Measurements from ENCODE around the gene LARGE1. TPM values are rescaled to one million over a fixed set of nuclear protein-coding genes. Genes with fewer than 3 reads are reported as not detected.

The LARGE1 gene
- total and polyA plus RNA-seq, 2 experiments from 2014 or later = 21.2 to 23.6 TPM

- DNase-seq (ENCODE audit: low spot score) = no peak
- peaks cover 6% of the 10 kb centered on the region for H3K79me2 ChIP-seq
- H3K4me2 ChIP-seq = no peak overlapping the region
- no peaks in the 10 kb centered on the region for H3K9me3 ChIP-seq (ENCODE audit: low read depth)
- no peak overlapping the region for H3K4me3 ChIP-seq
- no peaks in the 10 kb centered on the region for H3K9me2 ChIP-seq (replicated peaks; ENCODE audit: insufficient read depth)
- no peak for TF ChIP-seq CTCF (IDR thresholded peaks at IDR 0.05; ENCODE audit: poor library complexity)
- no peak for TF ChIP-seq EZH2 (IDR thresholded peaks at IDR 0.05; ENCODE audit: borderline replicate concordance)
- no peak for TF ChIP-seq EZH2phosphoT487 (IDR thresholded peaks at IDR 0.05; ENCODE audit: low read depth, severe bottlenecking, unreplicated experiment)
- WGBS (ENCODE audit: low lambda C conversion rate, missing lambda C conversion rate) = 92% methylated on average over 11 of the region's 11 CpGs
- no peak overlapping the region for H2AFZ ChIP-seq
- no peaks in the 10 kb centered on the region for H3K4me1 ChIP-seq (ENCODE audit: insufficient read depth)
- H3K27me3 ChIP-seq = no peaks in the 10 kb centered on the region
- no peaks in the 10 kb centered on the region for H3K36me3 ChIP-seq (replicated peaks; ENCODE audit: insufficient read depth, low read depth)
- H4K20me1 ChIP-seq (ENCODE audit: insufficient read depth, poor library complexity, severe bottlenecking) = no peaks in the 10 kb centered on the region
- H3K27ac ChIP-seq = no peak overlapping the region
Measured at GRCh38 chr22:33678523-33678922, 241.8 kb downstream of the LARGE1 start.

GRCh38 chr22:33677536-33677935, 242.7 kb downstream of the LARGE1 start:
- H3K4me2 ChIP-seq = no peak overlapping the region
- H3K4me3 ChIP-seq = no peak overlapping the region
- H3K27me3 ChIP-seq = no peaks in the 10 kb centered on the region
- no peak for DNase-seq (ENCODE audit: low spot score)
- no peaks in the 10 kb centered on the region for H3K9me2 ChIP-seq (replicated peaks; ENCODE audit: insufficient read depth)
- H3K9me3 ChIP-seq (ENCODE audit: low read depth) = no peaks in the 10 kb centered on the region
- H2AFZ ChIP-seq = no peak overlapping the region
- H3K4me1 ChIP-seq (ENCODE audit: insufficient read depth) = no peaks in the 10 kb centered on the region
- H3K27ac ChIP-seq = no peak overlapping the region
- no peaks in the 10 kb centered on the region for H4K20me1 ChIP-seq (ENCODE audit: insufficient read depth, poor library complexity, severe bottlenecking)
- TF ChIP-seq EZH2 (IDR thresholded peaks at IDR 0.05; ENCODE audit: borderline replicate concordance) (no peak), CTCF (IDR thresholded peaks at IDR 0.05; ENCODE audit: poor library complexity) (no peak), EZH2phosphoT487 (IDR thresholded peaks at IDR 0.05; ENCODE audit: low read depth, severe bottlenecking, unreplicated experiment) (no peak)
- H3K79me2 ChIP-seq = peaks cover 10% of the 10 kb centered on the region
- H3K36me3 ChIP-seq (replicated peaks; ENCODE audit: insufficient read depth, low read depth) = no peaks in the 10 kb centered on the region
- 84% methylated on average over 4 of the region's 4 CpGs for WGBS (ENCODE audit: low lambda C conversion rate, missing lambda C conversion rate)

DNA sequence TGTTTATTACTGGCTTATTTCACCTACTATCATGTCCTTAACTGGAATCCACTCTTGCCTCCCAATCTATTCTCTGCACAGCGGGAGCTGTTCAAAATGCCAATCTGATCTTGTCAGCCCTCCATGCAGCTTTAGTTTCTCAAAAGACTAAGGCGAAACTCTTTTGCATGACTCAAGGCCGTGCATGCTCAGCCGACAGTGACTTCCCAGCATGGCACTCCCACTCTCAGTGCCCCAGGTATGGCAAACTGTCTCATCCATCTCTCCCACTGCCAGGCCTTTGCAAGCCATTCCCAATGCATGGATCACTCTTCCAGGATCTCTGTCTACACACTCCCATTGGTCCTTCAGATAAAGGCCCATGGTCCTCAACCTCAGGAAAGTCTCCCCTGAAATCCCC, 245.9 kb downstream of the LARGE1 start:
- no peak overlapping the region for H3K4me2 ChIP-seq
- H3K4me3 ChIP-seq = no peak overlapping the region
- 77% methylated on average over 4 of the region's 4 CpGs for WGBS (ENCODE audit: low lambda C conversion rate, missing lambda C conversion rate)
- no peaks in the 10 kb centered on the region for H3K9me3 ChIP-seq (ENCODE audit: low read depth)
- TF ChIP-seq EZH2 (IDR thresholded peaks at IDR 0.05; ENCODE audit: borderline replicate concordance) (no peak), EZH2phosphoT487 (IDR thresholded peaks at IDR 0.05; ENCODE audit: low read depth, severe bottlenecking, unreplicated experiment) (no peak), CTCF (IDR thresholded peaks at IDR 0.05; ENCODE audit: poor library complexity) (no peak)
- H4K20me1 ChIP-seq (ENCODE audit: insufficient read depth, poor library complexity, severe bottlenecking) = no peaks in the 10 kb centered on the region
- H3K4me1 ChIP-seq (ENCODE audit: insufficient read depth) = no peaks in the 10 kb centered on the region
- H3K79me2 ChIP-seq = peaks cover 18% of the 10 kb centered on the region
- H3K9me2 ChIP-seq (replicated peaks; ENCODE audit: insufficient read depth) = no peaks in the 10 kb centered on the region
- H3K27me3 ChIP-seq = no peaks in the 10 kb centered on the region
- no peaks in the 10 kb centered on the region for H3K36me3 ChIP-seq (replicated peaks; ENCODE audit: insufficient read depth, low read depth)
- H3K27ac ChIP-seq = no peak overlapping the region
- no peak for DNase-seq (ENCODE audit: low spot score)
- H2AFZ ChIP-seq = no peak overlapping the region

DNA sequence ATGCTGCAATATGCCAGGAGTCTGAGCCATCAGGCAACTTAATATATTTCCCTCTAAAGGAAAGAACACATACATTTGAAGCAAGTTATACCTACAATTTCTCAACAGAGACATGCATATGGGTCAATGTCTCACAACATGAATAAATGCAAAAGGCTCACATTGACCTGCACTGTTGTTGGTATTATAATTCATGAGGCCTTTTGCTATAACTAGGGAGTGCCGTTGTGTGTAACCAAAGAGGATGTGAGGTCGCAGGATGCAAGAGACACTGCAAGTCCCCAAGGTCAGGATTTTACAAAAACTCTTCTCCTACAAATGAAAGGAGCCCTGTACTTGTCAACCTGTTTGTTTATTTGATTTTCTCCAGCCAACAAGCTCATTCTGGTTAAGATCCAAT, 250.5 kb downstream of the LARGE1 start:
- H3K36me3 ChIP-seq (replicated peaks; ENCODE audit: insufficient read depth, low read depth) = no peaks in the 10 kb centered on the region
- no peaks in the 10 kb centered on the region for H3K9me2 ChIP-seq (replicated peaks; ENCODE audit: insufficient read depth)
- no peaks in the 10 kb centered on the region for H3K9me3 ChIP-seq (ENCODE audit: low read depth)
- TF ChIP-seq EZH2 (IDR thresholded peaks at IDR 0.05; ENCODE audit: borderline replicate concordance) (no peak), EZH2phosphoT487 (IDR thresholded peaks at IDR 0.05; ENCODE audit: low read depth, severe bottlenecking, unreplicated experiment) (no peak), CTCF (IDR thresholded peaks at IDR 0.05; ENCODE audit: poor library complexity) (no peak)
- H3K79me2 ChIP-seq = peaks cover 22% of the 10 kb centered on the region
- H4K20me1 ChIP-seq (ENCODE audit: insufficient read depth, poor library complexity, severe bottlenecking) = no peaks in the 10 kb centered on the region
- no peak for DNase-seq (ENCODE audit: low spot score)
- no peaks in the 10 kb centered on the region for H3K27me3 ChIP-seq
- H3K4me2 ChIP-seq = no peak overlapping the region
- WGBS (ENCODE audit: low lambda C conversion rate, missing lambda C conversion rate) = 89% methylated on average over 2 of the region's 2 CpGs
- H3K4me3 ChIP-seq = no peak overlapping the region
- H3K27ac ChIP-seq = no peak overlapping the region
- H2AFZ ChIP-seq = no peak overlapping the region
- no peaks in the 10 kb centered on the region for H3K4me1 ChIP-seq (ENCODE audit: insufficient read depth)

Data from hepatocyte (in vitro differentiated cells).